Esophagus squamous epithelium (tissue), 5 donors: ENCODE measurements around the gene SPTLC1. TPM values are rescaled to one million over a fixed set of nuclear protein-coding genes. Genes with fewer than 3 reads are reported as not detected.

Experiments
- DNase-seq: peaks from one replicate; lab custom pipeline; 2025; lab: John Stamatoyannopoulos, UW
- H3K27ac ChIP-seq, 4 donors: fragments of 200-600 bp; sonication (generic); one replicate each; pipeline ENCODE4 v1.5.1; 2016 to 2019; ENCODE audit warnings: mild to moderate bottlenecking in 1 of 4
- H3K27me3 ChIP-seq, 4 donors: fragments of 200-600 bp; sonication (generic); 1 replicate in 3 of 4; 2 replicates in 1 of 4; pipeline versions ENCODE4 v1.5.1 to v1.6.0; 2017 to 2021; ENCODE audit warnings: antibody characterized with exemption in 1 of 4
- H3K36me3 ChIP-seq, 3 donors: fragments of 200-600 bp; sonication (generic); one replicate each; pipeline ENCODE4 v1.5.1; 2016 to 2019
- H3K4me1 ChIP-seq, 3 donors: fragments of 200-600 bp; sonication (generic); one replicate each; pipeline ENCODE4 v1.5.1; 2017 to 2019
- H3K4me3 ChIP-seq, 4 donors: fragments of 200-600 bp; sonication (generic); 1 replicate in 3 of 4; 2 replicates in 1 of 4; pipeline ENCODE4 v1.5.1; 2016 to 2019; ENCODE audit warnings: mild to moderate bottlenecking in 2 of 4, moderate library complexity in 1 of 4
- H3K9me3 ChIP-seq, 3 donors: fragments of 200-600 bp; sonication (generic); one replicate each; pipeline ENCODE4 v1.5.1; 2016 to 2019
- CTCF ChIP-seq, 6 experiments: fragments of 450-650 bp in 4 of 6; fragments of 200-600 bp in 2 of 6; sonication (generic) in 2 of 6; IDR thresholded peaks; one replicate each; pipeline ENCODE4 v1.5.1; 2016 to 2019; ENCODE audit warnings: antibody characterized with exemption in 6 of 6, mild to moderate bottlenecking in 4 of 6, moderate library complexity in 4 of 6
- POLR2A ChIP-seq, 4 donors: fragments of 450-650 bp; IDR thresholded peaks; one replicate each; pipeline ENCODE4 v1.6.1; 2017; ENCODE audit warnings: antibody characterized with exemption in 4 of 4, mild to moderate bottlenecking in 4 of 4, moderate library complexity in 3 of 4
- WGBS, 2 donors: methylation state at CpG; one replicate each; pipeline ENCODE4 v1.1.5; 2018; 5-methylcytosine and 5-hydroxymethylcytosine counted together
- intact Hi-C: fragments of 100-400 bp; cut with DNase I; formaldehyde crosslinking; loops from one replicate; pipeline ENCODE4 v1.15.0; 2022
- total RNA-seq, 4 donors: library from RNA; depleted of rRNA; stranded (reverse); fragments of >200 nt; gene quantifications; one replicate each; pipeline ENCODE4 v1.1.0, GENCODE V29; 2016
- donor health status: DM: yes; HTN: yes; CAD: no.

The SPTLC1 gene
- total RNA-seq, 4 donors from 2014 or later = 91.4 to 107 (median 96.5) TPM

- no peaks in the 10 kb centered on the region for H3K27me3 ChIP-seq
- no peak for DNase-seq
- no peak overlapping the region for H3K4me3 ChIP-seq
- intact Hi-C loops = no loop called here
- H3K4me1 ChIP-seq = no peaks in the 10 kb centered on the region
- H3K27ac ChIP-seq = no peak overlapping the region
- WGBS, 2 donors = 92% methylated on average over 2 of the region's 3 CpGs; no CpG with 5 or more reads in 1 of the 2 donors
- peaks cover under 1 to 98% (median 6%) of the 10 kb centered on the region in 3 donors for H3K36me3 ChIP-seq
- TF ChIP-seq CTCF (IDR thresholded peaks at IDR 0.05) = no peak
- no peak for TF ChIP-seq POLR2A (IDR thresholded peaks at IDR 0.05)
- peaks cover 0 to 15% (median 8%) of the 10 kb centered on the region in 3 donors for H3K9me3 ChIP-seq
These were observed 55.6 kb downstream of the SPTLC1 start for GRCh38 chr9:92059661-92060060.

- no peak for DNase-seq
- peaks cover 5 to 98% (median 7%) of the 10 kb centered on the region in 3 donors for H3K36me3 ChIP-seq
- H3K27ac ChIP-seq = no peak overlapping the region
- WGBS, 2 donors = 91 to 94% methylated on average over 5 of the region's 5 CpGs
- intact Hi-C loops = no loop called here
- TF ChIP-seq POLR2A (IDR thresholded peaks at IDR 0.05) (no peak), CTCF (IDR thresholded peaks at IDR 0.05) (no peak)
- no peak overlapping the region for H3K4me3 ChIP-seq
- no peaks in the 10 kb centered on the region for H3K27me3 ChIP-seq
- peaks cover 0 to 15% (median 8%) of the 10 kb centered on the region in 3 donors for H3K9me3 ChIP-seq
- no peaks in the 10 kb centered on the region for H3K4me1 ChIP-seq
These were observed 56.3 kb downstream of the SPTLC1 start for GRCh38 chr9:92058723-92059444.

- TF ChIP-seq CTCF (IDR thresholded peaks at IDR 0.05) = no peak
- no peak for TF ChIP-seq POLR2A (IDR thresholded peaks at IDR 0.05)
- H3K4me3 ChIP-seq = no peak overlapping the region
- intact Hi-C loops = no loop called here
- H3K27ac ChIP-seq = no peak overlapping the region
- H3K4me1 ChIP-seq = no peaks in the 10 kb centered on the region
- DNase-seq = no peak
- H3K9me3 ChIP-seq = peaks cover 0 to 15% (median 8%) of the 10 kb centered on the region in 3 donors
- peaks cover 7 to 98% (median 8%) of the 10 kb centered on the region in 3 donors for H3K36me3 ChIP-seq
- no peaks in the 10 kb centered on the region for H3K27me3 ChIP-seq
These were observed 57.2 kb downstream of the SPTLC1 start for GRCh38 chr9:92058026-92058425.

- no peak overlapping the region for H3K27ac ChIP-seq
- WGBS, 2 donors = 94 to 100% methylated on average over 1 of the region's 1 CpG
- TF ChIP-seq POLR2A (IDR thresholded peaks at IDR 0.05) (no peak), CTCF (IDR thresholded peaks at IDR 0.05) (no peak)
- intact Hi-C loops = no loop called here
- peaks cover 0 to 10% (median 2%) of the 10 kb centered on the region in 3 donors for H3K9me3 ChIP-seq
- no peak overlapping the region for H3K4me3 ChIP-seq
- no peak for DNase-seq
- H3K27me3 ChIP-seq = no peaks in the 10 kb centered on the region
- peaks cover 7 to 98% (median 8%) of the 10 kb centered on the region in 3 donors for H3K36me3 ChIP-seq
- H3K4me1 ChIP-seq = no peaks in the 10 kb centered on the region
These were observed 58.0 kb downstream of the SPTLC1 start for GRCh38 chr9:92057226-92057625.

- H3K27me3 ChIP-seq = no peaks in the 10 kb centered on the region
- no peaks in the 10 kb centered on the region for H3K4me1 ChIP-seq
- TF ChIP-seq CTCF (IDR thresholded peaks at IDR 0.05) (no peak), POLR2A (IDR thresholded peaks at IDR 0.05) (no peak)
- intact Hi-C loops = no loop called here
- H3K9me3 ChIP-seq = no peaks in the 10 kb centered on the region
- H3K27ac ChIP-seq = no peak overlapping the region
- DNase-seq = no peak
- peaks cover 7 to 95% (median 8%) of the 10 kb centered on the region in 3 donors for H3K36me3 ChIP-seq
- H3K4me3 ChIP-seq = no peak overlapping the region
- WGBS, 2 donors = 81 to 88% methylated on average over 2 of the region's 2 CpGs
These were observed 59.6 kb downstream of the SPTLC1 start for GRCh38 chr9:92055624-92056023.
